Nephron progenitor cell (in vitro differentiated cells): ENCODE data around the gene COX8A.

Experiments
- DNase-seq: peaks from one replicate; pipeline ENCODE4 v3.0.0; 2021
- H3K27ac Mint-ChIP-seq: 2 replicates; pipeline ENCODE4 v1.8.0; 2021; ENCODE audit warnings: mild to moderate bottlenecking, moderate library complexity, mixed read lengths
- H3K27me3 Mint-ChIP-seq: 2 replicates; pipeline ENCODE4 v1.8.0; 2021; ENCODE audit warnings: mild to moderate bottlenecking, low read depth, mixed read lengths; ENCODE audit not compliant: poor library complexity
- H3K36me3 Mint-ChIP-seq: 2 replicates; pipeline ENCODE4 v1.8.0; 2021; ENCODE audit warnings: low read depth, mixed read lengths
- H3K4me1 Mint-ChIP-seq: 2 replicates; pipeline ENCODE4 v1.8.0; 2021; ENCODE audit warnings: mixed read lengths
- H3K4me3 Mint-ChIP-seq: 2 replicates; pipeline ENCODE4 v1.8.0; 2021; ENCODE audit warnings: mild to moderate bottlenecking, moderate library complexity, mixed read lengths
- H3K9me3 Mint-ChIP-seq: 2 replicates; pipeline ENCODE4 v1.8.0; 2021; ENCODE audit warnings: mild to moderate bottlenecking, moderate library complexity, mixed read lengths
- CTCF ChIP-seq: fragments of 200-600 bp; sonication (generic); IDR thresholded peaks from 2 replicates; pipeline ENCODE4 v1.5.0; 2021; ENCODE audit warnings: antibody characterized with exemption

Gene COX8A

GRCh38 chr11:63974259-63975143 lies at the start of gene COX8A:
Gene COX8A, plus strand, starts transcription at chr11:63974620. Its CDS starts 61 bp downstream, at chr11:63974681.
- Mint-ChIP-seq H3K27me3 (peaks cover 8% of the 10 kb centered on the region), H3K27ac (peak within 1 kb of the TSS; percentile 100), H3K4me1 (peaks cover 35% of the 10 kb centered on the region), H3K4me3 (peak within 1 kb of the TSS; percentile 100), H3K36me3 (peaks cover 10% of the 10 kb centered on the region), H3K9me3 (peaks cover 10% of the 10 kb centered on the region)
- DNase-seq = peak; percentile 91
- TF ChIP-seq CTCF = no peak

- no peak for DNase-seq
- Mint-ChIP-seq H3K9me3 (no peaks in the 10 kb centered on the region), H3K36me3 (no peaks in the 10 kb centered on the region), H3K27me3 (peaks cover 11% of the 10 kb centered on the region), H3K4me1 (peaks cover 29% of the 10 kb centered on the region), H3K27ac (no peak overlapping the region), H3K4me3 (no peak overlapping the region)
- TF ChIP-seq CTCF = no peak
These were observed 44.8 kb upstream of the COX8A start for GRCh38 chr11:63929616-63930015.

- H3K9me3 Mint-ChIP-seq = peaks cover 4% of the 10 kb centered on the region
- TF ChIP-seq CTCF = no peak
- peaks cover 40% of the 10 kb centered on the region for H3K4me1 Mint-ChIP-seq
- H3K27me3 Mint-ChIP-seq = peaks cover 3% of the 10 kb centered on the region
- DNase-seq = no peak
- no peaks in the 10 kb centered on the region for H3K36me3 Mint-ChIP-seq
- H3K27ac Mint-ChIP-seq = peak overlapping the region; percentile 91
- no peak overlapping the region for H3K4me3 Mint-ChIP-seq
These were observed 43.4 kb upstream of the COX8A start for GRCh38 chr11:63931045-63931444.

- H3K4me3 Mint-ChIP-seq = no peak overlapping the region
- peaks cover 4% of the 10 kb centered on the region for H3K9me3 Mint-ChIP-seq
- DNase-seq = no peak
- peaks cover 42% of the 10 kb centered on the region for H3K4me1 Mint-ChIP-seq
- TF ChIP-seq CTCF = no peak
- peaks cover 3% of the 10 kb centered on the region for H3K27me3 Mint-ChIP-seq
- H3K36me3 Mint-ChIP-seq = no peaks in the 10 kb centered on the region
- H3K27ac Mint-ChIP-seq = no peak overlapping the region
These were observed 42.5 kb upstream of the COX8A start for GRCh38 chr11:63931876-63932275.

- Mint-ChIP-seq H3K4me1 (peaks cover 55% of the 10 kb centered on the region), H3K4me3 (no peak overlapping the region), H3K9me3 (peaks cover 4% of the 10 kb centered on the region), H3K36me3 (no peaks in the 10 kb centered on the region), H3K27me3 (no peaks in the 10 kb centered on the region), H3K27ac (no peak overlapping the region)
- TF ChIP-seq CTCF = no peak
- DNase-seq = no peak
These were observed 41.0 kb upstream of the COX8A start for GRCh38 chr11:63933459-63933858.
